Muscle layer of colon (tissue), 2 donors: ENCODE results near the gene ITPRID1.

Experiments
- H3K27ac ChIP-seq: one replicate; pipeline ENCODE4 v1.7.0; 2013; ENCODE audit warnings: low read depth, mild to moderate bottlenecking, low read length, moderate library complexity
- H3K27me3 ChIP-seq, 2 donors: one replicate each; pipeline ENCODE4 v1.7.0; 2013; ENCODE audit warnings: low read length in 2 of 2, mild to moderate bottlenecking in 2 of 2; ENCODE audit not compliant: insufficient read depth in 2 of 2, control insufficient read depth in 1 of 2
- H3K36me3 ChIP-seq: one replicate; pipeline ENCODE4 v1.7.0; 2013; ENCODE audit warnings: mild to moderate bottlenecking, low read length; ENCODE audit not compliant: insufficient read depth
- H3K4me1 ChIP-seq: one replicate; pipeline ENCODE4 v1.7.0; 2013; ENCODE audit warnings: mild to moderate bottlenecking, low read length; ENCODE audit not compliant: insufficient read depth
- H3K4me3 ChIP-seq, 2 donors: one replicate each; pipeline ENCODE4 v1.7.0; 2013; ENCODE audit warnings: low read length in 2 of 2, low read depth in 1 of 2, mild to moderate bottlenecking in 1 of 2, moderate library complexity in 1 of 2
- H3K9ac ChIP-seq: one replicate; pipeline ENCODE4 v1.7.0; 2013; ENCODE audit warnings: low read length
- H3K9me3 ChIP-seq: one replicate; pipeline ENCODE4 v1.7.0; 2013; ENCODE audit warnings: mild to moderate bottlenecking, low read length
- donor health status: abdominal sarcoma.
- donor health status: Adenocarcinoma of cecum.

The ITPRID1 gene

GRCh38 chr7:31683445-31684225 is 169.7 kb downstream of the ITPRID1 start:
- H3K27ac ChIP-seq = no peak overlapping the region
- no peak overlapping the region for H3K4me3 ChIP-seq
- no peaks in the 10 kb centered on the region for H3K27me3 ChIP-seq
- H3K9me3 ChIP-seq = no peaks in the 10 kb centered on the region
- no peaks in the 10 kb centered on the region for H3K4me1 ChIP-seq
- H3K36me3 ChIP-seq = no peaks in the 10 kb centered on the region
- H3K9ac ChIP-seq = no peak overlapping the region

GRCh38 chr7:31687024-31687748 is 173.3 kb downstream of the ITPRID1 start, which contains the start of gene PPP1R17:
Gene PPP1R17, plus strand, starts transcription at chr7:31687215. Its CDS starts 5,227 bp downstream, at chr7:31692442.
- no peaks in the 10 kb centered on the region for H3K27me3 ChIP-seq
- no peaks in the 10 kb centered on the region for H3K9me3 ChIP-seq
- H3K4me1 ChIP-seq = no peaks in the 10 kb centered on the region
- no peak within 1 kb of the TSS for H3K4me3 ChIP-seq
- no peak within 1 kb of the TSS for H3K9ac ChIP-seq
- H3K27ac ChIP-seq = no peak within 1 kb of the TSS
- H3K36me3 ChIP-seq = no peaks in the 10 kb centered on the region

- Histone ChIP-seq H3K4me1 (no peaks in the 10 kb centered on the region), H3K27me3 (no peaks in the 10 kb centered on the region), H3K4me3 (no peak overlapping the region), H3K9ac (no peak overlapping the region), H3K27ac (no peak overlapping the region), H3K36me3 (no peaks in the 10 kb centered on the region), H3K9me3 (no peaks in the 10 kb centered on the region)
Measured at GRCh38 chr7:31688372-31688771, 174.5 kb downstream of the ITPRID1 start.

DNA sequence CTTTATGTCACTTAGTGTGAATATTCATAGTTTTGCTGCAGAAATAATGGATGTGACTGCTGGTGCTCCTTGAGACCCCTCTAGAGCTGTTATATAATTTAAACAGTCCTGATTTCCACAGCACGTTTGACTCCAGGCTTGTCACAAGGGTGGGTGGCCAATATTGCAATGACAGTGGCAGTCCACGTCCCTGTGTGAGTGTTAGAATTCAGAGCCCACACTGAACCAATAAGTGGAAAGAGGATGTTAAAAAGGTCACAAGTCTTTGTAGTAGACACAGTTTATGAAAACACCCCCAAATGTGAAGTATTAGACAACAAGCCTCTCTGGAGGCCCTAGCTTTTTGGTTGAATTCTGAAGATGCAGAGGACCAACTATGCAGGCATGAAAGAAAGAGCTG is 175.1 kb downstream of the ITPRID1 start:
- Histone ChIP-seq H3K27ac (no peak overlapping the region), H3K27me3 (no peaks in the 10 kb centered on the region), H3K36me3 (no peaks in the 10 kb centered on the region), H3K9me3 (no peaks in the 10 kb centered on the region), H3K9ac (no peak overlapping the region), H3K4me3 (no peak overlapping the region), H3K4me1 (no peaks in the 10 kb centered on the region)

DNA sequence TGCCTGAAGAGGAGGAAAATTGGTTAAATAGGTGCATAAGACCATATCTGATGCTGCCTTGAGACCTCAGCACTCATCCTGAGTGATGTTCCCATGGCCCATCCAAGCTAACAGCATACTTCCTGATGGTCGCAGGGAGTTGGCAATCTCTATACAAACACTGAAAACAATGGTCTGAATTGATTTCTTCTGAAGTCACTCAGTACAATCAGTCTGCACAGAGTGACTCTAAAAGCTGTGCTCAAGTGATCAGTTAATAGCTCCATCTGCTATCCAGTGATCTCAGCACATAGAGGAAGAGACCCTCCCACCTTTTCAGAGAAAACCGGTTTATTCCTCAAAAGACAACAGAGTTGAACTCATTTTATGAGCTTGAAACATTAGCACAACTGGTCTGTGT is 177.0 kb downstream of the ITPRID1 start:
- Histone ChIP-seq H3K27me3 (no peaks in the 10 kb centered on the region), H3K9ac (no peak overlapping the region), H3K4me1 (no peaks in the 10 kb centered on the region), H3K27ac (no peak overlapping the region), H3K4me3 (no peak overlapping the region), H3K9me3 (no peaks in the 10 kb centered on the region), H3K36me3 (no peaks in the 10 kb centered on the region)

DNA sequence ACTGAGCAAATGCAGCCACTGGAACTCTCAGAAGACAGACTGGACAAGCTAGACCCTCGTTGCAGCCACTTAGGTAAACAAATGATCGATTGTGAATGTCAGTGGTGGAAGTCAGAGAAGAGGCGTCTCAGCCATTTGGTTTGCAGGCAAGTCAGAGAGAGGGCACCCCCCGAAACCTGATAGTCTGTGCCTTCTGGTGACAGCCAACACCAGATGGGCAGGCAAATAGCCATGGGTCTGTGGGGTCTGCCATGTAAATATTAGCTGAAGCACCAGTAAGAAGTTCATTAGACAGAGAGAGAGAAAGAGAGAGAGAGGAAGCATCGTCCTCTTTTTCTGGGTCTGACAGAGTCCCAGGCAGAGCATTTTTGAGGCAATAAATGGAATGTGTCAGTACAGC is 178.6 kb downstream of the ITPRID1 start:
- Histone ChIP-seq H3K27ac (no peak overlapping the region), H3K4me3 (no peak overlapping the region), H3K36me3 (no peaks in the 10 kb centered on the region), H3K27me3 (no peaks in the 10 kb centered on the region), H3K9me3 (no peaks in the 10 kb centered on the region), H3K9ac (no peak overlapping the region), H3K4me1 (no peaks in the 10 kb centered on the region)

- no peak overlapping the region for H3K9ac ChIP-seq
- no peaks in the 10 kb centered on the region for H3K27me3 ChIP-seq
- H3K36me3 ChIP-seq = no peaks in the 10 kb centered on the region
- H3K27ac ChIP-seq = no peak overlapping the region
- no peaks in the 10 kb centered on the region for H3K4me1 ChIP-seq
- no peaks in the 10 kb centered on the region for H3K9me3 ChIP-seq
- no peak overlapping the region for H3K4me3 ChIP-seq
Measured at GRCh38 chr7:31692871-31693270, 179.0 kb downstream of the ITPRID1 start.

GRCh38 chr7:31695859-31696614 is 182.1 kb downstream of the ITPRID1 start:
- no peak overlapping the region for H3K27ac ChIP-seq

DNA sequence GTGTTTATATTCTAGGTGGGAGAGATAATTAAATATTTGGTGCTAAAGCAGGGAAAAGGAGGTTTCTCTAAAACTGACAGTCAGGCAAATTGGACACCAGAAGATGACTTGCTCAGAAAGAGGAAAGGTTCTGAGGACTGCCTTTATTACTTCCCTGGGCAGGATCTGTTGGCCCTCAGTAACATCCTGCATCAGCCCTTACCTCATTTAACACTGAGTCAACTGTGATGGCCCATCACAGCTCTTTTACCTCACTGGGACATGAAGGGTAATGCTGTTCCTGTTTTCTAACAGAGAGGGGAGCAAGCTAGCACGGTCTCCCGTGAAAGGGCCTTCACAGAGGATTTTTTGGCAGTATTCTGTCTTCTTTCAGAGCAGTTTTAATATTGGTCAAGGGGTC is 185.2 kb downstream of the ITPRID1 start:
- Histone ChIP-seq H3K9me3 (no peaks in the 10 kb centered on the region), H3K9ac (no peak overlapping the region), H3K36me3 (no peaks in the 10 kb centered on the region), H3K27ac (no peak overlapping the region), H3K4me1 (no peaks in the 10 kb centered on the region), H3K27me3 (no peaks in the 10 kb centered on the region), H3K4me3 (no peak overlapping the region)

More at GRCh38 chr7:31695859-31696614, 182.1 kb downstream of the ITPRID1 start:
- H3K36me3 ChIP-seq = no peaks in the 10 kb centered on the region
- no peak overlapping the region for H3K9ac ChIP-seq
- H3K9me3 ChIP-seq = no peaks in the 10 kb centered on the region
- H3K4me3 ChIP-seq = no peak overlapping the region
- no peaks in the 10 kb centered on the region for H3K4me1 ChIP-seq
- no peaks in the 10 kb centered on the region for H3K27me3 ChIP-seq

DNA sequence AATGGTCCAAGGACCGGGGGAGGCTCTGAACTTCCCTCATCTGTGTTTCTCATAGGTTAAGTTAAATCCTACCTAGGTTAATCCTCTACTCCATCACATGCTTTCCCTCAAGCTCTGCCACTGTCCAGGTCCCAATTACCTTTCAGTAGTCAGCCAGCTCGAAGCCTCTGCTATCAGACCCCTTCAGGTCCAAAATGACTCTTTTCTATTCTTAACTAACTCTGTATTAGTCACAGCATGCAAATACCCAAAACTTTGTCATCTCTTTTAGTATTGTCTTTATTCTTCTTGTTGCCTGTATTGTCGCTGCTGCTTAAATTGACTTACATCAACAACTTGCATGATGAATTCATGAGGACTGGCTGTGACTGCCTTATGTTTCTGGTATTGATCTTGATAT is 188.5 kb downstream of the ITPRID1 start:
- Histone ChIP-seq H3K27me3 (no peaks in the 10 kb centered on the region), H3K9ac (no peak overlapping the region), H3K36me3 (no peaks in the 10 kb centered on the region), H3K27ac (no peak overlapping the region), H3K9me3 (no peaks in the 10 kb centered on the region), H3K4me3 (no peak overlapping the region), H3K4me1 (no peaks in the 10 kb centered on the region)

DNA sequence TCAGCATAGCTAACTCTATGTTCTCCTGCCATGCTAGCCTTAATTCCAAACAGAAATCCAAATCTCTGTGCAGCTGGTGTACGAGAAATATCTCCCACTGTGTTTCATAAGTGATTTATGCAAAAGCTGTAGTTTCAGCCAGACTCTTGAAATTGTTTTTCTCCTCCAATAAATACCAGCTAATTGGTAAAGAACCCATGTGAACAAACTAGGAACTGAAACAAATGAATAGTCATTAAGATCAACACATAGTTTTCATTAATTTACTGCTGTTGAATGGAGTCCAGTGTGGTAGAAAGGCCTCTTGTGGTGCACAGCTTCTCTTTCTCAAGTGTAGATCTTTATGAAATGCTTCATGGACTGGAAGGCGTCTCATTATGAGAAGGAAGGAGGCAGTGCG is 191.5 kb downstream of the ITPRID1 start:
- H3K27ac ChIP-seq = no peak overlapping the region
- H3K4me3 ChIP-seq = no peak overlapping the region
- no peaks in the 10 kb centered on the region for H3K36me3 ChIP-seq
- H3K27me3 ChIP-seq = no peaks in the 10 kb centered on the region
- no peak overlapping the region for H3K9ac ChIP-seq
- no peaks in the 10 kb centered on the region for H3K4me1 ChIP-seq
- no peaks in the 10 kb centered on the region for H3K9me3 ChIP-seq
